Memory B cell (primary cell): ENCODE data around the gene LARP4B.
"Not testable (repeated sequence)": the region's sequence is repeated elsewhere in the genome, so short reads cannot be mapped to it uniquely, and the experiment has no call there.

Source experiments
- ATAC-seq: fragments of 150-1000 bp; cut with Tn5 transposase; 2 replicates; pipeline ENCODE4 v1.10.0; 2021; ENCODE audit warnings: low read depth, mild to moderate bottlenecking, moderate library complexity
- DNase-seq, 2 donors: peaks; one replicate each; pipeline ENCODE4 v3.0.0; 2022; ENCODE audit warnings: low spot score in 2 of 2
- H3K27ac Mint-ChIP-seq: one replicate; pipeline ENCODE4 v1.8.0; 2022; ENCODE audit warnings: mild to moderate bottlenecking, moderate library complexity, mixed read lengths
- H3K27me3 Mint-ChIP-seq: one replicate; pipeline ENCODE4 v1.8.0; 2022; ENCODE audit warnings: mixed read lengths
- H3K36me3 Mint-ChIP-seq: one replicate; pipeline ENCODE4 v1.8.0; 2022; ENCODE audit warnings: mild to moderate bottlenecking, mixed read lengths
- H3K4me1 Mint-ChIP-seq: one replicate; pipeline ENCODE4 v1.8.0; 2022; ENCODE audit warnings: mixed read lengths
- H3K4me3 Mint-ChIP-seq: one replicate; pipeline ENCODE4 v1.8.0; 2022; ENCODE audit warnings: mild to moderate bottlenecking, moderate library complexity, mixed read lengths
- H3K9me3 Mint-ChIP-seq: one replicate; pipeline ENCODE4 v1.8.0; 2022; ENCODE audit warnings: mixed read lengths

LARP4B gene

DNA sequence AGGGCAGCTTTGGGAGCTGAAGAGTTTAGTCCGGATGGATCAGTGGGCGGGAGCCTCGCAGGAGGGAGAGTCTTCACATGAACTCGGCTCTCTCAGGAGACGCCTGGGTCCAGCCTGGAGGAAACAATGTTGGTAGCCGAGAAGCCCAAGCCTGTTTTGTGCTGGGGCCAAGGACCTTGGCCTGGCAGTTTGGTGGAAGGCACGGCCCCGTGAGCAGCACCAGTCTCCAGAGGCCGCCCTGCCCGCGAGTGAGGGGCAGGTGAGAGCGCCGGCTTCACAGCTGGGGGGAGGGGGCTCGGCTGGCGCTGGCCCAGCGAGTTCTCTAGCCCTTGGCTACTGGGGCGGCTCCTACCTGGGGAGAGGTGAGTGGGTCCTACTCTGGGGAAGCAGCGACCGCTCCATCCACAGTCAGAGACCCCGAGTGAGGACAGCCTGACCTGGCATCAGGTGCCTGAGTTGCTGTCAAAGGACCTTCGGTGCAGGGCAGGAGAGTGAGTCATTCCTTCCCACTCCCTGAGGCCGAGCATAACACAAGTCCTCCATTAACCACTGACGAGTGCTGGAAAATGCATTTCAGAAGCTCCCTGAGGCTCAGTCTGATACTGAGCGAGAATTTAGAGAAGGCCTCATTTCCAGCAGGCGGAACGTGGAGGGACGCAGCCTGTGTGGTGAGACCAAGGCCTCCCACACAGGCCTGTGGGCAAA lies 152.7 kb downstream of the LARP4B start:
- Mint-ChIP-seq H3K4me3 (no peak overlapping the region), H3K4me1 (no peaks in the 10 kb centered on the region), H3K27me3 (peaks cover 16% of the 10 kb centered on the region), H3K9me3 (no peaks in the 10 kb centered on the region), H3K27ac (no peak overlapping the region), H3K36me3 (no peaks in the 10 kb centered on the region)
- ATAC-seq (no peak), DNase-seq (no peak)

DNA sequence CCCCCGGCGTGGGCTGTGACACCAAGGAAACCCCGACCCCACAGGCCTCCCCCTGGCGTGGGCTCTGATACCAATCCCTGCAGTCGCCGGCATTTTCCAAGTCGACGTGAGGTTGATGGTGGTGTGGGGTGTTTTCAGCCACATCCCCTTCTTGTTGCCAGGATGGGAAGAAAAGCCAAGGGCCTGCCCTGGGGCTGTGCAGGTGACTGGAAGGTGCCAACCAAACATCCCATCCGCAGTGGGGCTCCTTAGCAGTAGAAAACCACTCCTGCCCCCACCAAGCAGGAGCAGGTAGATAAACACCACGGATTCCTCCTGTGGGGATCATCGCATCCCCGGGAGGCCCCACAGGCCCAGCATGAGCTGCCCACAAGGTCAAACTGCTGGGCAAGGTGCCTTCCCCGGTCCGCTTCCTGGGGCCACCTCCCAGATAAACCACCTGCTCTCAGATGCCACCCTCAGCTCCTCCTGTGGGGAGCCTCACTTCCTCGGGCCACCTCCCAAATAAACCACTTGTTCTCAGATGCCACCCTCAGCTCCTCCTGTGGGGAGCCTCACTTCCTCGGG lies 153.5 kb downstream of the LARP4B start:
- Mint-ChIP-seq H3K27ac (no peak overlapping the region), H3K4me3 (no peak overlapping the region), H3K9me3 (no peaks in the 10 kb centered on the region), H3K27me3 (peaks cover 16% of the 10 kb centered on the region), H3K36me3 (no peaks in the 10 kb centered on the region), H3K4me1 (no peaks in the 10 kb centered on the region)
- ATAC-seq (no peak), DNase-seq (no peak)

DNA sequence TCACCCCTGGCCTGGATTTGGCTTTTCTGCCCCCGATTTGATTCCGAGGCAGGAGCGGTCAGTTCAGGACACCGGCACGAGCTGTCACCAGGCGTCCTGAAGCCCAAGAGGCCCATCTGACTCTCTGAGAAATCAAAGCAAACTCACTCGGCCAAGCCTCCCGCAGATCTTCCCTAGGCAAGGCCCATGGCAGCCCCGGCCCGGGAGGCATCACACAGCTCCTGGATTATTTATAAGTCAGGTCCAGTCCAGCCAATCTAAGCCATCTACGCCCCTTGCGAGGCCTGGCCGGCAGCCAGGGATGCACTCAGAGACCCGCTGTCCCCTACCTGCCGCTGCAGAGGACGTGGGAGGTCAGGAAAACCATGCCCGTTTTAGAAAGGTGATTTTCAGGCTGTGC lies 154.7 kb downstream of the LARP4B start:
- no peak overlapping the region for H3K27ac Mint-ChIP-seq
- DNase-seq (no peak), ATAC-seq (no peak)
- H3K4me3 Mint-ChIP-seq: no peak overlapping the region
- H3K27me3 Mint-ChIP-seq: peaks cover 15% of the 10 kb centered on the region
- H3K36me3 Mint-ChIP-seq: no peaks in the 10 kb centered on the region
- no peaks in the 10 kb centered on the region for H3K4me1 Mint-ChIP-seq
- no peaks in the 10 kb centered on the region for H3K9me3 Mint-ChIP-seq

DNA sequence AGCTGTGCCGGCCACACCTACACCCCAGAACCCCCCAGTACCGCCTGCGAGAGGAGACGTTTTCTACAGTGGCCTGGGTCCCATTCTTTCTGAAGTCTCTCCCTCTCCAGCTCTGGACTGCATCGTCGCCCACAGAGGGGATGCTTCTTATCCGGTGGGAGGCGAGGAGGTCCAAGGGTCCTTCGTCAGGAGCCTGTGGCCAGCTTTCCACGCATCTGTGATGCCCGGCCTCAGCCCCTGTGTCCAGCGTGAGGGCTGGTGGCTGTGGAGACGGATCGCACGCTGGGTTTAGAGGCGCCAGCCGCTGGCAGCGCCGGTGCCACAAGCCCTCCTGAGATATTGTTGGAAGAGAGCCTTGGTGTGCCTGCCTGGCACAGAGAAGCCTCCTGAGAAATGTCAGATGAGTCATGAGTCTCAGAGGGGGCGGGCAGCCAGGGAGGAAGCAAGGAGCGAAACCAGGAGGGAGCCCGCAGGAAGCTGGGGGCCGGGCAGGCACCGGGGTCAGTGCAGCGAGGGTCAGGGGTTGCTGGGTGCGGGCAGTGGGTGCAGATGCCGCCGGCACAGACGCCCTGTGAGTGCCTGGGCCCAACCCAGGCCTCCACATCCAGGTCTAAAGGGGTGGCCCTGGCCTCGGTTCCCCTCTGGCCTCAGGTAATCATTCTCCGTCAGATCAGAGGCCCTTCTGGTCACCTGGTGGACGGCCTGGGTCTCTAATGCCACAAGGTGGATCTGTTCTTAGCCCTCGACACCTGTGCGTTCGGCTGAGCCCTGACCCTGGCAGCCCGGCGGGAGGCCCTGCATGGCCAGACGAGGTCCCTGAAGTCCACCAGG lies 156.0 kb downstream of the LARP4B start:
- no peaks in the 10 kb centered on the region for H3K9me3 Mint-ChIP-seq
- no peak overlapping the region for H3K27ac Mint-ChIP-seq
- no peak for DNase-seq
- H3K36me3 Mint-ChIP-seq: no peaks in the 10 kb centered on the region
- H3K27me3 Mint-ChIP-seq: peaks cover 16% of the 10 kb centered on the region
- ATAC-seq: no peak
- H3K4me1 Mint-ChIP-seq: no peaks in the 10 kb centered on the region
- H3K4me3 Mint-ChIP-seq: no peak overlapping the region

DNA sequence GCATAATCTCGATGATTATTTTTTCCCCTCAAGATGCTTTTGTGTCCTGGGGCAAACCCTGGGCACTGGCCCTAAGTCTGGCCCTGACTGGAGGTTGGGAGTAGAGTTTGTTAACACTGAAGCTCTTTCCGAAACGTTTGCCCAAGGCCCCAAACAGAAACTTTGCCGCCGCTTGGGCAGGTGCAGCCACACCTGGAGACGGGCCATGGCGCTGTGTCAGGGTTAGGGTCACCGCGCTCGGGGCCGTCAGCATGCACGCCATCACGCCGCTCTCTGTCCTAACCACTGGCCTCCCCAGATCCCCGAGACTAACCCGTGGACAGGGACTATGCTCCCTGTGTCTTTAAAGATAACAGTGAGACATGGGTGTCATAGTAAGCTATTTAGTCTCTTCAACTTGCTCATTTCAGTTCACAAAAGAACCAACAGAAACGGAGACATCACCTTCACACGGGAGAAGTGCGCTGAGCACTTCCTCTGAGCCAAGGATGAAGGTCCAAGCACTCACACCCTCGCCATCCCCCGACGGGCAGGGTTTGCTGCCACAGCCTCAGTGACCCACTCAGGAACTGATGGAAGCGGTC lies 156.8 kb downstream of the LARP4B start:
- no peak overlapping the region for H3K4me3 Mint-ChIP-seq
- H3K9me3 Mint-ChIP-seq: no peaks in the 10 kb centered on the region
- H3K27ac Mint-ChIP-seq: no peak overlapping the region
- H3K4me1 Mint-ChIP-seq: no peaks in the 10 kb centered on the region
- H3K36me3 Mint-ChIP-seq: no peaks in the 10 kb centered on the region
- peaks cover 10% of the 10 kb centered on the region for H3K27me3 Mint-ChIP-seq
- no peak for ATAC-seq
- DNase-seq: no peak

DNA sequence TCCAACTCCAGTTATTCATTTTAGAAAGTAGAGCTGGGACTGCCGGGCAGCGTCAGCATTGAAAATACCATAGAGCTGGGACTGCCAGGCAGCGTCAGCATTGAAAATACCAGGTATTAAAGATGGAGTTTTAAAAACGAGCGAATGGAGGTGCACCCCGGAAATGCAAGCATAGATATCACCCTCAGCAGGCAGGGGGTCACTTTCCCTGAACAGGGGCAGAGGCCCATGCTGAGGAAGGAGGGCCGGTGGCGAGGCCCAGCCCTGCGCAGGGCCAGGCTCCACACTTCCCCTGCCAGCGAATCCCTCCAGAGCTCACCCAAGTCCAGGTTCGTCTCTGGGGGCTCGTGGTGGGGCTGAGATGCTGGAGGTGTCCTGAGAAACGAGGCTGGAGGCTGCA lies 157.3 kb downstream of the LARP4B start:
- Mint-ChIP-seq H3K4me1 (no peaks in the 10 kb centered on the region), H3K27ac (no peak overlapping the region), H3K36me3 (no peaks in the 10 kb centered on the region), H3K9me3 (no peaks in the 10 kb centered on the region), H3K27me3 (peaks cover 7% of the 10 kb centered on the region), H3K4me3 (no peak overlapping the region)
- no peak for ATAC-seq
- DNase-seq: no peak

DNA sequence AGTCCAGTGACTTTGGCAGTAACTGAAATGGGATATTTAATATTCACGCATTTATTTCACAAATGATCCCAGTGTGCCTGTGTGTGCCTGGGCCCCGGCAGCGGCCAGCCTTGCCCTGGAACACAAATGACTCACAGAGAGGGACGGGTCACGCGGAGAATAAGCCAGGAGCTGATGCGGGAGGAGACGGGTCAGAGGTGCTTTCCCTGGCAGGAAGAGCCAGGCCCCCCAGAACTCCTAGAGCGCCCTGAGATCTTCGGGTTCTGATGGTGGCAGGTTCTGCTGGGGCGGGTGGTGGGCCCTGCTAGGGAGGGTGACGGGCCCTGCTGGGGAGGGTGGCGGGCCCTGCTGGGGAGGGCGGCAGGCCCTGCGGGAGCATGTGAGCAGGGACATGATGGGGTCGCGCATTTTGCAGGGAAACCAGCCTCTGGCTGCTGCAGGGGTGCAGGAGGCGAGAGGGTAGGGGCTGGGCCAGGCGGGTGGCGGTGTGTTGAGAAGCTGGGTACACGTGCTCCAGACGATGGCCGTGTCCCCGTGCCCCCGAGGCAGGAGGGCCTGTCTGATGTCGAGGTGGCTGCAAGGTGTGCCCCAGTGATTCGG lies 157.8 kb downstream of the LARP4B start:
- no peak for DNase-seq
- H3K4me3 Mint-ChIP-seq: no peak overlapping the region
- no peak overlapping the region for H3K27ac Mint-ChIP-seq
- no peak for ATAC-seq
- peaks cover 1% of the 10 kb centered on the region for H3K36me3 Mint-ChIP-seq
- H3K9me3 Mint-ChIP-seq: no peaks in the 10 kb centered on the region
- no peaks in the 10 kb centered on the region for H3K4me1 Mint-ChIP-seq
- peaks cover 4% of the 10 kb centered on the region for H3K27me3 Mint-ChIP-seq

DNA sequence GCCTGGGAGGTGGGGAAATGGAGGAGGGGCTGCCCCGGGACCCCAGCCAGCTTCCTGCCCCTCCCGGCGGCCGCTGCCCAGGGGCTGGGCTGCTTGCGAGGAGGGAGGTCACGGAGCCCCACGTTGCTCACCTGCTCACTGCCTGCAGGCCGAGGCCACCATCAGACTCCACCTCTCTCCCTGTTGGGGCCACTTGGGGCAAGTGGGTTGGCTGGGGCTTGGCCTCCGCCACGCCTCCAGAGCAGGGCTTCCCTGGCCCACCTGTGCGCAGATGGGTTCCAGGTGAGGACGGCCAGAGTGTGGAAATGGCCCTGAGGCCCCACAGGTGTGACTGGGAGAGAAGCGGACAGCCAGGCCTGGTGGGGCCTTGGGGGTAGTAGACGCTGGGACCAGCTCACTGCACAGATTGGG lies 159.3 kb downstream of the LARP4B start:
- peaks cover 4% of the 10 kb centered on the region for H3K27me3 Mint-ChIP-seq
- H3K36me3 Mint-ChIP-seq: peaks cover 1% of the 10 kb centered on the region
- no peak overlapping the region for H3K4me3 Mint-ChIP-seq
- no peaks in the 10 kb centered on the region for H3K9me3 Mint-ChIP-seq
- H3K4me1 Mint-ChIP-seq: no peaks in the 10 kb centered on the region
- no peak for ATAC-seq
- DNase-seq: no peak
- no peak overlapping the region for H3K27ac Mint-ChIP-seq

DNA sequence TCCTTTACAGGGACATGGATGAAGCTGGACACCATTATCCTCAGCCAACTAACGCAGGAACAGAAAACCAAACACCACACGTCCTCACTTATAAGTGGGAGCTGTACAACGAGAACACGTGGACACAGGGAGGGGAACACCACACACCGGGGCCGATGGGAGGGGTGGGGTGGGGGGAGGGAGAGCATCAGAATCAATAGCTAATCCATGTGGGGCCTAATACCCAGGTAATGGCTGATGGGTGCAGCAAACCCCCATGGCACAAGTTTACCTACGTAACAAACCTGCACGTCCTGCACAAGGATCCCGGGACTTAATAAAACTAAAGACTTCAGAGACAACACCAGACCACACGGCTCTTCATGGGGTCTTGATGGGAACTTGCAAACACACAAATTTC lies 159.9 kb downstream of the LARP4B start:
- Mint-ChIP-seq H3K4me3 (no peak overlapping the region), H3K9me3 (peaks cover 1% of the 10 kb centered on the region), H3K4me1 (no peaks in the 10 kb centered on the region), H3K36me3 (peaks cover 1% of the 10 kb centered on the region), H3K27me3 (peaks cover 4% of the 10 kb centered on the region), H3K27ac (no peak overlapping the region)
- no peak for ATAC-seq
- no peak for DNase-seq

DNA sequence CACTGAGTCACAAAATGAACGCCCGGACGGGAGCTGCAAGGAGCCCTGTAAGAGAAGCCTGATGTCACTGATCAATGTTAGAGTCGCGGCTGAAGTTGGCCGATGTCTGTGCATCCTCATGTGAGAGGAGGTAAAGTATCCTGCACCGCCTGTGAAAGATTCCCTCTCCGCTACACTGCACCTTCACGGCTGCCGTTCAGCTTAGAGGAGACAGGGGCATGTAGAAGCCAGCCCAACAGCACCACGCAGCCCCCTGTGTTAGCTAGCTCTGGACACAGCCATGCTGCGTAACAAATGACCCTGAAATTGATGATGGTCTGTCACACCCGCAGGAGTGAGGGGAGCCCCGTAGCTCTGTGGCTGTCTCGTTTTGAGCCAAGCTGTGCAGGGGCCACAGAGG lies 160.5 kb downstream of the LARP4B start:
- Mint-ChIP-seq H3K4me1 (no peaks in the 10 kb centered on the region), H3K27me3 (peaks cover 4% of the 10 kb centered on the region), H3K9me3 (peaks cover 2% of the 10 kb centered on the region), H3K36me3 (peaks cover 1% of the 10 kb centered on the region), H3K27ac (no peak overlapping the region), H3K4me3 (no peak overlapping the region)
- no peak for DNase-seq
- ATAC-seq: no peak

DNA sequence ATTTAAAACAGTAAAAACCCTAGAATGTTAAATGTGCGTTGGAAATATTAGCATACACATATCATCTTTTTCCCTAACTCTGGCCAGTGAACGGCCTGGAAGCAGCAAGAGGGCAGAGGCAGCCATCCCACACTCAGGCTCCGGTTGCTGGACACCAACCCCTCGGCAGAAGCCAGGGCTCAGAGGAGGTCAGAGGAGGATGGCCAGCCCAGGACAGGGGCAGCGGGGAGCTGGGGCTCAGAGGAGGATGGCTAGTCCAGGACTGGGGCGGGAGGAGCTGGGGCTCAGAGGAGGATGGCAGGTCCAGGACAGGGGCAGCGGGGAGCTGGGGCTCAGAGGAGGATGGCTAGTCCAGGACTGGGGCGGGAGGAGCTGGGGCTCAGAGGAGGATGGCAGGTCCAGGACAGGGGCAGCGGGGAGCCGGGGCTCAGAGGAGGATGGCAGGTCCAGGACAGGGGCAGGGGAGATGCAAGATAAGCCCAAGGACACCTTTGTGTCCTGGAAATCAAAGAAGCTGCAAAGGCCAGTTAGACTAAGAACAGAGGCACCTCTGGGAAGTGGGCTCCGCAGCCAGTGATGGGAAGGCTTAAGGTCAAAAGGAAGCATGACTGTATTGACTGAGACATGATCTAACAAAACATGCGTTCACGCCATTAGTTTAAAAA lies 161.3 kb downstream of the LARP4B start:
- not testable (repeated sequence) for H3K4me1 Mint-ChIP-seq, H3K4me3 Mint-ChIP-seq, H3K9me3 Mint-ChIP-seq, H3K27me3 Mint-ChIP-seq, H3K36me3 Mint-ChIP-seq, DNase-seq, H3K27ac Mint-ChIP-seq, ATAC-seq

DNA sequence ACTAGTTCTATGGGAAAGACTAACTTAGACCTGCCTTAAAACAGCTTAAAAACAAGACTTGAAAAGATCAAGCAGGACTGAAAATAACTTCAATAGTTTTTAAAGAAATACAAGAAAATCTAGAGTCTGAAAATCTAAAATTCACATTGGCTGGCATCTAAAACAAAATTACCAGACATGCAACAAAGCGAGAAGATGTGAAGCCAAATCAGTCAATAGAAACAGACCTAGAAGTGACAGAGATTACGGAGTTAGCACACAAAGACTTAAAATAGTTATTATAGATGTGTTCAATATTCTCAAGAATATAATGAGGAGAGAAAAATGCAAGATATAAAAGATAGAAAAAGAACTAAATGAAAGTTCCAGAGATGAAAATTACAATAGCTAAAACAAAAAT lies 163.7 kb downstream of the LARP4B start:
- peaks cover 3% of the 10 kb centered on the region for H3K27me3 Mint-ChIP-seq
- H3K9me3 Mint-ChIP-seq: peaks cover 9% of the 10 kb centered on the region
- H3K4me3 Mint-ChIP-seq: no peak overlapping the region
- H3K4me1 Mint-ChIP-seq: no peaks in the 10 kb centered on the region
- peaks cover 6% of the 10 kb centered on the region for H3K36me3 Mint-ChIP-seq
- no peak for DNase-seq
- no peak overlapping the region for H3K27ac Mint-ChIP-seq
- ATAC-seq: no peak

DNA sequence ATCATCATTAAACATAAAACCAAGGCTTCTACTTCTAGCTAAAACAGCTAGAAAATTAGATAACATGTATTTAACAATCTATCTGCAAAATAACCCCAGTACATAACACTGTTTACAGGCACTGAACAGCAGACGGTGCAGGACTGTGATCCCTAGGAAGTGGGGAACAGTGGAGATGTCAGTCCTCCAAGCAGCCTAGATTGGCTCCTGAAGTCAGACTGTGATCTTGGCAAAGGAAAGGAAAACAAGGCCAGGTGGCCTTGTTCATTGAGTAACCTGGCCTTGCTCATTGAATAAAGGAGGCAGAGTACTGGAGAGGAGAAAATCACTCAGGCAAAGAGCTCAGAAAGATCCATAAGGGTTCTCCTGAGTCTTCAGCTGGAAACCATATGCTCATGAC lies 164.3 kb downstream of the LARP4B start:
- no peak overlapping the region for H3K27ac Mint-ChIP-seq
- no peaks in the 10 kb centered on the region for H3K4me1 Mint-ChIP-seq
- H3K9me3 Mint-ChIP-seq: peaks cover 15% of the 10 kb centered on the region
- no peak for ATAC-seq
- H3K36me3 Mint-ChIP-seq: peaks cover 12% of the 10 kb centered on the region
- DNase-seq: no peak
- H3K27me3 Mint-ChIP-seq: peaks cover 3% of the 10 kb centered on the region
- no peak overlapping the region for H3K4me3 Mint-ChIP-seq
